GM12872 (cell line): Measurements from ENCODE around the gene SLC25A21.

Experiments
- CTCF ChIP-seq: IDR thresholded peaks from 3 replicates; pipeline ENCODE4 v1.5.1; 2011; ENCODE audit warnings: low read depth, mild to moderate bottlenecking, low read length, moderate library complexity; ENCODE audit not compliant: insufficient read depth

Gene SLC25A21

GRCh38 chr14:36901861-36902260 is 270.5 kb downstream of the SLC25A21 start:
- TF ChIP-seq CTCF: no peak

DNA sequence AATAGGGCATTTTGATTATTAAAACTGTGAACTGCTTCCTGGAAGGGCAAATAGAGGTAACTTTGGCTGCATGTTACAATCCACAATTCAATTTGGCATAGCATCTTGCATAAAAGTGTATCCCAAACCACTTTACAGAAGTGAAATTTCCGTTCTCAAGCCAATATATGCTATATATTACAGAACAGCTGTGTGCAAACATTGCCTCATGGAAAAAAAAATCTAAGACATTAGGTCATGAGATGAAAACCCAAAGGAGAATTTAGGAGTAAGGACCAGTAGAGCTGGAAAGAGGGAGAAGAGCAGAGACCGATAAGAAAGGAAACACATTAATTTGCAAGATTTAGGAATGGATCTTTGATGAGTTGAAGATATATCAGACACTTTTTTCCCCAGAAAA is 271.6 kb downstream of the SLC25A21 start:
- TF ChIP-seq CTCF: no peak

DNA sequence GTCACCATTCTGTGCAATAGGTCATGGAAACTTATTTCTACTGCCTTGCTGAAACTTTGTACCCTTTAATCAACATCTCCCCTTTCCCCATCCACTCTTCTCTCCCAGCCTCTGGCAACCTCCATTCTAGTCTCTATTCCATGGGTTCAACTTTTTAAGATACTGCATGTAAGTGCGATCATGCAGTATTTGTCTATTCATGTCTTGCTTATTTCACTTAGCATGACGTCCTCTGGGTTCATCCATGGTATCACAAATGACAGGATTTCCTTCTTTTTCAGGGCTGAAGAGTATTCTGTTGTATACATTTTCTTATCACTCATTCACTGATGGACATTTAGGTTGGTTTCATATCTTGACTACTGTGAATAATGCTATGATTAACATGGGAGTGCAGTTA is 288.4 kb downstream of the SLC25A21 start:
- TF ChIP-seq CTCF: no peak

DNA sequence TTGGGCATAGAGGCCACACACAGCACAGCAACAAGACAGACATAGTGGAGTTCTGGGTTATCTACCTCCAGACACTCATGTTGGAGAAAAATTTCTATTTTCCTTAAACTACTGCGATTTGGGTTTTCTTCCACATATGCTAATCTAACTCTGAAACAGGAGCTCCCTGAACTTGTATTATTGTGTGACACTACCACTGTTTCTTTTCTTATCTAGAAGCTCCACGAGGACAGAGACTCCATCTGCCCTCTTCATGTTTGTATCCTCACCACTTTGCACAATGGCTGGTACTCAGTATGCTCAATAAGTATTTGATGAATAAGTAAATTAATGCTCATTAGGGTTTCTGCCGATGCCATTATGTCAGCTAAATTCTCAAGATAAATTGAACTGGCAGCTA is 292.1 kb downstream of the SLC25A21 start:
- no peak for TF ChIP-seq CTCF

- no peak for TF ChIP-seq CTCF
These were observed 292.8 kb downstream of the SLC25A21 start for GRCh38 chr14:36879558-36879957.

DNA sequence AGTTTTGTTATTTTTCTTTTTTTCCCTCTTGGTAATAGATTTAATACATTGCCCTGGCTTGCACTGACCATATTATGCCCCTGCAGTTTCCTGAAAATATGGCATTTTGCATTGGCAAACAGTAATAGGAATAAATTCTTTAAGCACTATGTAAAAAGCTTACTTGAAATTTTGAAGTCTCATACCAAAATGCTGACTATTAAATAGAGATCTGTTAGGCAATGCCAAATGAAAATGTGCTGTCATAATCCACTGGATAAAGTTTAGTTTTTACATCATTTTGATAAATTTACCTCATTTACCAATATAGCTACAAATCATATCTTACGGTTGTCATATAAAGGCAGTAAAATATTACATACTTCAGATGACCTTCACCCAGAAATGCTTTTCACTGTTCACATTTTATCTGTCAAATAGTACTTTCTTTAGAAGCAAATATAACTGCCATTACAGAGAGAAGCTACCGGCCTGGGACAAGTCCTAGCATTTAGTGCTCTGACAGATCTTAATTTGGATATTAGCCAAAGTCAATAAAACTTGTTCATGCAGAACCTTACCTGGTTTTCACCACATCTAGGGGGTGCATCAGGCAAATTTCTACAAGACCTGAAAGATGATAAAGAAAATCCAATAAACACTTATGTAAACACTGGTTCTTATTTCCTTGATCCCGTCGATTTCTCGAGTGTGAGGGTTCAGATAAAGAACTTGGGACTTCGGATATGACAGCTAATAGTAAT is 297.8 kb downstream of the SLC25A21 start:
- no peak for TF ChIP-seq CTCF

GRCh38 chr14:36870776-36871175 is 301.6 kb downstream of the SLC25A21 start:
- TF ChIP-seq CTCF: no peak
